KMS-11 (cell line): ENCODE data around the gene SNPH.

Source experiments
- H2AFZ ChIP-seq: fragments of 200-600 bp; sonication (generic); 2 replicates; pipeline ENCODE4 v1.6.1; 2016; ENCODE audit warnings: antibody characterized with exemption, mixed run types, low read depth
- H3K27ac ChIP-seq: fragments of 200-600 bp; sonication (generic); 2 replicates; pipeline ENCODE4 v1.6.1; 2016; ENCODE audit warnings: mild to moderate bottlenecking, mixed run types
- H3K27me3 ChIP-seq: fragments of 200-600 bp; sonication (generic); 2 replicates; pipeline ENCODE4 v1.6.1; 2017; ENCODE audit warnings: mild to moderate bottlenecking, low read depth, mixed run types, moderate library complexity; ENCODE audit not compliant: insufficient read depth
- H3K36me3 ChIP-seq: fragments of 200-600 bp; sonication (generic); 2 replicates; pipeline ENCODE4 v1.6.1; 2017; ENCODE audit warnings: mild to moderate bottlenecking, mixed run types; ENCODE audit not compliant: insufficient read depth
- H3K4me1 ChIP-seq: fragments of 200-600 bp; sonication (generic); 2 replicates; pipeline ENCODE4 v1.6.1; 2016; ENCODE audit warnings: mild to moderate bottlenecking, low read depth, mixed run types; ENCODE audit not compliant: poor library complexity, severe bottlenecking
- H3K4me2 ChIP-seq: fragments of 200-600 bp; sonication (generic); 2 replicates; pipeline ENCODE4 v1.7.0; 2016; ENCODE audit warnings: mild to moderate bottlenecking, mixed run types
- H3K4me3 ChIP-seq: fragments of 200-600 bp; sonication (generic); IDR thresholded peaks from 2 replicates; pipeline ENCODE4 v1.6.1; 2017; ENCODE audit warnings: low read depth, low read length, mixed read lengths; ENCODE audit not compliant: insufficient read depth
- H3K79me2 ChIP-seq: fragments of 200-600 bp; sonication (generic); 2 replicates; pipeline ENCODE4 v1.6.1; 2016; ENCODE audit warnings: low read depth, mixed run types; ENCODE audit not compliant: insufficient read depth
- H3K9ac ChIP-seq: fragments of 200-600 bp; sonication (generic); 2 replicates; pipeline ENCODE4 v1.6.1; 2016; ENCODE audit warnings: mild to moderate bottlenecking, mixed run types
- H4K20me1 ChIP-seq: fragments of 200-600 bp; sonication (generic); 2 replicates; pipeline ENCODE4 v1.6.1; 2016; ENCODE audit warnings: mild to moderate bottlenecking, mixed run types; ENCODE audit not compliant: insufficient read depth
- TF ChIP-seq, protein P1 (sequence below): fragments of 200-600 bp; sonication (generic); conservative IDR thresholded peaks from 2 replicates; pipeline ENCODE4 v1.6.1; 2017; ENCODE audit warnings: low read depth, mild to moderate bottlenecking, antibody characterized with exemption, low read length, moderate library complexity, mixed read lengths

The SNPH gene

DNA sequence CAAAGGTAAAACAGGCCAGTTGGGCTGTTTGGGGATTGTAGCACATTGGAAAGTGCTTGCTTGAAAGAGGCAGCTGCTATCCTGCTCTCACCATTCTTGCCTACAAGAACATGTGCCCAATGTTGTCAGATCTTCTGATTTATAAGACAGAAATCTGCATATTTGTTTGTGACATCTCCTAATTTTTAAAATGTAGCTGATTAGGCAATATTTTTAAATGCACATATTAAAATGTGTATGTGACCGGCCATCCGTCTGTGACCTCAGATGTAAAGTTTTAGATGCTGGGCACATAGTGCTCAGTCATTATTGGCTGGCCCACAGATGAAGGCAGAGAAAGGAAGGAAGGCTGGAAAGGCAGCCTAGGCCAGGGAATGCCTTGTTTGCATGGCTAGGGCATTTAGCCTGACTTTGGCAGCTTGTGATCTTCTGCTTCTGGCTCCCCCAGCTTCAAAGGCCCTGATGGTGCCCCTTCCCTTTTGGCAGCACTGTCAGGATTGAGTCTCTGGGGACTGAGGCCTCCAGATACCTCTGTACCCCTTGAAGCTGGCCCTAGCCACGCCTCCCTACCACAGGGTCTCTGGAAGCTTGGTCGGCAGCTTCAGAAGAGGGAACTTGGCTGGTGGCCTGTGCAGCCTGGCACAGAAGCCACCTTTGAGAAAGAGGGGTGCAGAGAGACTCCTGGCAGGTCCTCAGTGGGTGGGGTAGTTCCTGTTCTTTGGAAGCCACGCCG is 6.4 kb downstream of the SNPH start:
- H3K27ac ChIP-seq: no peak overlapping the region
- H3K4me2 ChIP-seq: no peak overlapping the region
- H2AFZ ChIP-seq: no peak overlapping the region
- no peaks in the 10 kb centered on the region for H3K4me1 ChIP-seq
- H3K36me3 ChIP-seq: no peaks in the 10 kb centered on the region
- TF ChIP-seq, protein P1, sequence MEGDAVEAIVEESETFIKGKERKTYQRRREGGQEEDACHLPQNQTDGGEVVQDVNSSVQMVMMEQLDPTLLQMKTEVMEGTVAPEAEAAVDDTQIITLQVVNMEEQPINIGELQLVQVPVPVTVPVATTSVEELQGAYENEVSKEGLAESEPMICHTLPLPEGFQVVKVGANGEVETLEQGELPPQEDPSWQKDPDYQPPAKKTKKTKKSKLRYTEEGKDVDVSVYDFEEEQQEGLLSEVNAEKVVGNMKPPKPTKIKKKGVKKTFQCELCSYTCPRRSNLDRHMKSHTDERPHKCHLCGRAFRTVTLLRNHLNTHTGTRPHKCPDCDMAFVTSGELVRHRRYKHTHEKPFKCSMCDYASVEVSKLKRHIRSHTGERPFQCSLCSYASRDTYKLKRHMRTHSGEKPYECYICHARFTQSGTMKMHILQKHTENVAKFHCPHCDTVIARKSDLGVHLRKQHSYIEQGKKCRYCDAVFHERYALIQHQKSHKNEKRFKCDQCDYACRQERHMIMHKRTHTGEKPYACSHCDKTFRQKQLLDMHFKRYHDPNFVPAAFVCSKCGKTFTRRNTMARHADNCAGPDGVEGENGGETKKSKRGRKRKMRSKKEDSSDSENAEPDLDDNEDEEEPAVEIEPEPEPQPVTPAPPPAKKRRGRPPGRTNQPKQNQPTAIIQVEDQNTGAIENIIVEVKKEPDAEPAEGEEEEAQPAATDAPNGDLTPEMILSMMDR: no peak
- no peaks in the 10 kb centered on the region for H3K79me2 ChIP-seq
- H3K9ac ChIP-seq: no peak overlapping the region
- no peaks in the 10 kb centered on the region for H4K20me1 ChIP-seq
- H3K4me3 ChIP-seq: no peak overlapping the region
- no peaks in the 10 kb centered on the region for H3K27me3 ChIP-seq

DNA sequence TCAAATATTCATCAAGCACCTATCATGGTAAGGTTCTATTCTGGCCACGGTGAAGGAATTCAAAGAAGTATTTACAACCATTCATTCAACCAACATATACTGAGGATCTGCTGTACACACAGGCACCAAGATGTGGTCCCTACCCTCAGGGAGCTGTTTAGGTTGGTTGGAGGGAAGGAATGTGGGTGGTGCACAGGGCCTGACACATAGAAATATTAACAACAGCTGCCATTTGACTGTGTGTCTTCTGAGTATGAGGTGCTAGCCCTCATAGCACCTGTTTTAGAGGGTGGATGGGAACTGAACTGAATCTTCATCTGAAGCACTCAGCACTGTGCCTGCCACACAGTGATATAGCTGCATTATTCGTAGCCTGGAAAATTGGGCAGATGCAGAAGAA is 7.3 kb downstream of the SNPH start:
- H3K9ac ChIP-seq: no peak overlapping the region
- no peak overlapping the region for H3K27ac ChIP-seq
- H3K4me3 ChIP-seq: no peak overlapping the region
- no peak overlapping the region for H2AFZ ChIP-seq
- no peaks in the 10 kb centered on the region for H4K20me1 ChIP-seq
- TF ChIP-seq, protein P1: no peak
- H3K79me2 ChIP-seq: no peaks in the 10 kb centered on the region
- H3K4me2 ChIP-seq: no peak overlapping the region
- H3K4me1 ChIP-seq: no peaks in the 10 kb centered on the region
- no peaks in the 10 kb centered on the region for H3K27me3 ChIP-seq
- no peaks in the 10 kb centered on the region for H3K36me3 ChIP-seq

- Histone ChIP-seq H3K4me3 (no peak overlapping the region), H3K27me3 (no peaks in the 10 kb centered on the region), H3K79me2 (no peaks in the 10 kb centered on the region), H3K27ac (no peak overlapping the region), H3K4me2 (no peak overlapping the region), H3K4me1 (no peaks in the 10 kb centered on the region), H2AFZ (no peak overlapping the region), H3K36me3 (no peaks in the 10 kb centered on the region), H4K20me1 (no peaks in the 10 kb centered on the region), H3K9ac (no peak overlapping the region)
- TF ChIP-seq, protein P1: no peak
These were observed 8.6 kb downstream of the SNPH start for GRCh38 chr20:1274485-1275311.

DNA sequence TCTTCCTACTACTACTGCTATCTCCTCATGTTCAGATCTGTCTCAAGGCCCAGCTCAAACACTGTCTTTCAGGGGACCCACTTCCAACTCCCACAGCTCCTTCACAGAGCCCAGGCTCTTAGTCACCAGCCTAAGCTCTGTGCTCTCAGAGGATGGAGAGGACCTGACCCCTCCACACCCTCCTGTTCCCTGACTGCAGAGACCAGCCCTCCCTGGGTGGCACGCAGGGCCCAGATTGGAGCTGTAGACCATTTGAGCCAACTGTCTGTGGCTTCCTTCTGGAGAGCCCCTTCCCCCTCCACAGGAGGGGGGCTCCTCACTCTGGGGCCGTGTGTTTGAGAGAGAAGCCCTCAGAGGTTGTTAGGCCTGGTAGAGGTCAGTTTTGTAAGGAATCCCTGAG is 9.8 kb downstream of the SNPH start:
- H3K4me2 ChIP-seq: no peak overlapping the region
- TF ChIP-seq, protein P1: no peak
- no peak overlapping the region for H3K4me3 ChIP-seq
- H3K4me1 ChIP-seq: no peaks in the 10 kb centered on the region
- no peaks in the 10 kb centered on the region for H4K20me1 ChIP-seq
- no peaks in the 10 kb centered on the region for H3K36me3 ChIP-seq
- no peaks in the 10 kb centered on the region for H3K79me2 ChIP-seq
- H3K27ac ChIP-seq: no peak overlapping the region
- H3K9ac ChIP-seq: no peak overlapping the region
- H2AFZ ChIP-seq: no peak overlapping the region
- no peaks in the 10 kb centered on the region for H3K27me3 ChIP-seq
